HL-60 (cell line): Measurements from ENCODE around the gene TNC.

Source experiments
- DNase-seq, 2 experiments: peaks; one replicate each; pipeline ENCODE4 v3.0.0-alpha.2; 2010 to 2020; ENCODE audit warnings: low read depth in 1 of 2, low spot score in 1 of 2
- H3K27ac ChIP-seq: fragments of 250-450 bp; sonication (Bioruptor Pico); replicated peaks from 2 replicates; pipeline ENCODE4 v1.5.1; 2020; ENCODE audit warnings: mild to moderate bottlenecking, moderate library complexity
- H3K27me3 ChIP-seq: fragments of 250-450 bp; sonication (Bioruptor Pico); 2 replicates; pipeline ENCODE4 v1.5.1; 2021; ENCODE audit warnings: mild to moderate bottlenecking, moderate library complexity; ENCODE audit not compliant: insufficient read depth, poor library complexity, severe bottlenecking
- H3K4me3 ChIP-seq: replicated peaks from 2 replicates; pipeline ENCODE4 v1.5.1; 2011; ENCODE audit warnings: mild to moderate bottlenecking, control low read depth, low read length; ENCODE audit not compliant: insufficient read depth
- CTCF ChIP-seq: IDR thresholded peaks from one replicate; pipeline ENCODE4 v1.5.1; 2011; ENCODE audit warnings: low read length, control low read depth, inconsistent platforms; ENCODE audit not compliant: insufficient read depth
- GABPA ChIP-seq: IDR thresholded peaks from 2 replicates; pipeline ENCODE4 v1.6.1; 2012; ENCODE audit warnings: low read depth
- POLR2AphosphoS5 ChIP-seq: IDR thresholded peaks from 2 replicates; pipeline ENCODE4 v1.6.1; 2012; ENCODE audit warnings: low read depth
- REST ChIP-seq: IDR thresholded peaks from 2 replicates; pipeline ENCODE4 v1.6.1; 2012; ENCODE audit warnings: low read depth; ENCODE audit not compliant: insufficient replicate concordance
- SPI1 ChIP-seq: IDR thresholded peaks from 2 replicates; pipeline ENCODE4 v1.6.1; 2012; ENCODE audit warnings: low read depth, mild to moderate bottlenecking, borderline replicate concordance

Gene TNC

GRCh38 chr9:115093520-115093919 lies 24.4 kb downstream of the TNC start:
- Histone ChIP-seq H3K4me3 (no peak overlapping the region), H3K27me3 (peaks cover 4% of the 10 kb centered on the region), H3K27ac (no peak overlapping the region)
- TF ChIP-seq GABPA (no peak), POLR2AphosphoS5 (no peak), REST (no peak), CTCF (no peak), SPI1 (no peak)
- no peak for DNase-seq

- H3K27ac ChIP-seq = no peak overlapping the region
- TF ChIP-seq CTCF = no peak
- TF ChIP-seq GABPA = no peak
- no peak for TF ChIP-seq POLR2AphosphoS5
- TF ChIP-seq REST = no peak
- TF ChIP-seq SPI1 = no peak
- DNase-seq = no peak
- H3K4me3 ChIP-seq = no peak overlapping the region
- H3K27me3 ChIP-seq = peaks cover 2% of the 10 kb centered on the region
These were observed 27.5 kb downstream of the TNC start for GRCh38 chr9:115090486-115090885.

GRCh38 chr9:115088860-115089259 lies 29.1 kb downstream of the TNC start:
- no peak overlapping the region for H3K27ac ChIP-seq
- H3K4me3 ChIP-seq = no peak overlapping the region
- H3K27me3 ChIP-seq = peaks cover 2% of the 10 kb centered on the region
- DNase-seq = no peak
- TF ChIP-seq SPI1 = no peak
- TF ChIP-seq REST = no peak
- no peak for TF ChIP-seq CTCF
- TF ChIP-seq POLR2AphosphoS5 = no peak
- no peak for TF ChIP-seq GABPA
